ENCODE measurements around the gene RECK.

DNA sequence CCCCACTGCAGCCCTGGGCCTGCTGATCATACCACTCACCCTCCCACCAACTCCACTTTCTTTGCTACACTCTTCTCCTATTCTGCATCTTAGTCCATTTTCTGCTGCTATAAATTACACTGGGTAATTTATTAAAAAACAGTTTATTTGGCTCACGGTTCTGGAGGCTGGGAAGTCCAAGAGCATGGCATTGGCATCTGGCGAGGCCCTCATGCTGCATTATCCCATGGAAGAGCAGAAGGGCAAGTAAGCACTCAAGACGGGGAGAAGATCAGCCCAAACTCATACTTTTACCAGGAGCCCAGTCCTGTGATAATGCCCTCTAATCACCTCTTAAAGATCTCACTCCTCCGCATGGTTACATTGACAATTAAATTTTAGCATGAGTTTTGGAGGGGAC, 109.3 kb downstream of the RECK start:
- TF ChIP-seq, protein P1, sequence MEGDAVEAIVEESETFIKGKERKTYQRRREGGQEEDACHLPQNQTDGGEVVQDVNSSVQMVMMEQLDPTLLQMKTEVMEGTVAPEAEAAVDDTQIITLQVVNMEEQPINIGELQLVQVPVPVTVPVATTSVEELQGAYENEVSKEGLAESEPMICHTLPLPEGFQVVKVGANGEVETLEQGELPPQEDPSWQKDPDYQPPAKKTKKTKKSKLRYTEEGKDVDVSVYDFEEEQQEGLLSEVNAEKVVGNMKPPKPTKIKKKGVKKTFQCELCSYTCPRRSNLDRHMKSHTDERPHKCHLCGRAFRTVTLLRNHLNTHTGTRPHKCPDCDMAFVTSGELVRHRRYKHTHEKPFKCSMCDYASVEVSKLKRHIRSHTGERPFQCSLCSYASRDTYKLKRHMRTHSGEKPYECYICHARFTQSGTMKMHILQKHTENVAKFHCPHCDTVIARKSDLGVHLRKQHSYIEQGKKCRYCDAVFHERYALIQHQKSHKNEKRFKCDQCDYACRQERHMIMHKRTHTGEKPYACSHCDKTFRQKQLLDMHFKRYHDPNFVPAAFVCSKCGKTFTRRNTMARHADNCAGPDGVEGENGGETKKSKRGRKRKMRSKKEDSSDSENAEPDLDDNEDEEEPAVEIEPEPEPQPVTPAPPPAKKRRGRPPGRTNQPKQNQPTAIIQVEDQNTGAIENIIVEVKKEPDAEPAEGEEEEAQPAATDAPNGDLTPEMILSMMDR (IDR thresholded peaks at IDR 0.05 in 4 of 5, conservative IDR thresholded peaks at IDR 0.05 in 1 of 5): no peak
- TF ChIP-seq POLR2A (IDR thresholded peaks at IDR 0.05): no peak
